Lower lobe of right lung (tissue), 2 donors: ENCODE results near the gene DLX5. TPM values are rescaled to one million over a fixed set of nuclear protein-coding genes. Genes with fewer than 3 reads are reported as not detected.

Source experiments
- ATAC-seq, 2 donors: fragments of 200-7000 bp; cut with Tn5 transposase; one replicate each; pipeline ENCODE4 v1.9.1; 2020 to 2022; ENCODE audit warnings: mild to moderate bottlenecking in 2 of 2, moderate library complexity in 2 of 2
- DNase-seq: peaks from one replicate; pipeline ENCODE4 v3.0.0-alpha.2; 2020
- H3K27ac ChIP-seq: fragments of 200-600 bp; one replicate; pipeline ENCODE4 v1.8.0; 2022
- H3K27me3 ChIP-seq: fragments of 200-600 bp; one replicate; pipeline ENCODE4 v1.8.0; 2022; ENCODE audit warnings: low read depth
- H3K36me3 ChIP-seq: fragments of 200-600 bp; one replicate; pipeline ENCODE4 v1.8.0; 2022; ENCODE audit warnings: mild to moderate bottlenecking
- H3K4me1 ChIP-seq: fragments of 200-600 bp; one replicate; pipeline ENCODE4 v1.8.0; 2022
- H3K4me3 ChIP-seq: fragments of 200-600 bp; one replicate; pipeline ENCODE4 v1.8.0; 2022; ENCODE audit warnings: mild to moderate bottlenecking
- H3K9me3 ChIP-seq: fragments of 200-600 bp; one replicate; pipeline ENCODE4 v1.8.0; 2022
- CTCF ChIP-seq: fragments of 200-600 bp; IDR thresholded peaks from one replicate; pipeline ENCODE4 v1.8.0; 2022; ENCODE audit warnings: antibody characterized with exemption, mild to moderate bottlenecking
- intact Hi-C: fragments of 100-400 bp; cut with DNase I; formaldehyde crosslinking; loops from one replicate; pipeline ENCODE4 v1.11.0; 2022
- total RNA-seq: library from RNA; stranded (reverse); fragmentation: NEBNext Ultra II Directional; extraction: Animal tissue kit (Norgen Biotek cat#: 25700); gene quantifications from one replicate; pipeline ENCODE4 v1.2.1, GENCODE V29; 2021
- donor health status: DM: no; HTN: yes; CAD: no; lungs with severe emphysema.

Gene DLX5
- total RNA-seq, 1 donor from 2014 or later = not detected

GRCh38 chr7:96996111-96996957 is 28.3 kb downstream of the DLX5 start:
- Histone ChIP-seq H3K9me3 (no peaks in the 10 kb centered on the region), H3K4me3 (no peak overlapping the region), H3K27me3 (peaks cover 94% of the 10 kb centered on the region), H3K36me3 (no peaks in the 10 kb centered on the region), H3K4me1 (peaks cover 9% of the 10 kb centered on the region), H3K27ac (no peak overlapping the region)
- no peak for TF ChIP-seq CTCF
- intact Hi-C loops = no loop called here
- DNase-seq (no peak), ATAC-seq (no peak)

- no peak for ATAC-seq
- intact Hi-C loops = no loop called here
- no peak for DNase-seq
- no peak overlapping the region for H3K4me3 ChIP-seq
- H3K36me3 ChIP-seq = no peaks in the 10 kb centered on the region
- H3K4me1 ChIP-seq = peaks cover 9% of the 10 kb centered on the region
- H3K27ac ChIP-seq = no peak overlapping the region
- H3K9me3 ChIP-seq = no peaks in the 10 kb centered on the region
- no peak for TF ChIP-seq CTCF
- H3K27me3 ChIP-seq = peaks cover 94% of the 10 kb centered on the region
Measured at GRCh38 chr7:96995406-96996110, 29.1 kb downstream of the DLX5 start.

GRCh38 chr7:96993980-96994379 is 30.7 kb downstream of the DLX5 start:
- Histone ChIP-seq H3K27ac (no peak overlapping the region), H3K36me3 (no peaks in the 10 kb centered on the region), H3K9me3 (no peaks in the 10 kb centered on the region), H3K27me3 (peaks cover 94% of the 10 kb centered on the region), H3K4me1 (peaks cover 9% of the 10 kb centered on the region), H3K4me3 (no peak overlapping the region)
- no peak for TF ChIP-seq CTCF
- DNase-seq (no peak), ATAC-seq (no peak)
- intact Hi-C loops = no loop called here

GRCh38 chr7:96993094-96993865 is 31.4 kb downstream of the DLX5 start:
- intact Hi-C loops = no loop called here
- no peak overlapping the region for H3K4me3 ChIP-seq
- no peak for ATAC-seq
- no peak overlapping the region for H3K27ac ChIP-seq
- DNase-seq = no peak
- no peak for TF ChIP-seq CTCF
- peaks cover 93% of the 10 kb centered on the region for H3K27me3 ChIP-seq
- H3K4me1 ChIP-seq = peaks cover 9% of the 10 kb centered on the region
- no peaks in the 10 kb centered on the region for H3K9me3 ChIP-seq
- no peaks in the 10 kb centered on the region for H3K36me3 ChIP-seq

GRCh38 chr7:96992192-96993005 is 32.2 kb downstream of the DLX5 start:
- DNase-seq (no peak), ATAC-seq (no peak)
- Histone ChIP-seq H3K27me3 (peaks cover 90% of the 10 kb centered on the region), H3K4me3 (no peak overlapping the region), H3K27ac (no peak overlapping the region), H3K9me3 (no peaks in the 10 kb centered on the region), H3K36me3 (no peaks in the 10 kb centered on the region), H3K4me1 (peaks cover 9% of the 10 kb centered on the region)
- TF ChIP-seq CTCF = no peak
- intact Hi-C loops = no loop called here
